HepG2 (cell line): ENCODE data around the gene USP28. TPM values are rescaled to one million over a fixed set of nuclear protein-coding genes. Genes with fewer than 3 reads are reported as not detected.

ENCODE experiments used
- ATAC-seq: fragments of 200-7000 bp; cut with Tn5 transposase; 3 replicates; pipeline ENCODE4 v1.9.1; 2020; ENCODE audit warnings: mild to moderate bottlenecking, moderate library complexity
- BruUV-seq: library from RNA; stranded (reverse); fragments of 400-500 nt; replicated peaks from 2 replicates; lab custom pipeline; 2021; lab: Mats Ljungman, UMichigan
- CTCF ChIA-PET: fragments of 300-600 bp; formaldehyde crosslinking; extraction: SDS; loops from one replicate; lab custom pipeline; 2021; ENCODE audit warnings: low total read pairs, inconsistent platforms, low intra/inter-chr PET ratio; lab: Yijun Ruan, JAX
- POLR2A ChIA-PET: fragments of 350-600 bp; sonication (Branson Sonifier 250); formaldehyde crosslinking; loops from one replicate; lab custom pipeline; 2020; ENCODE audit warnings: antibody characterized with exemption, inconsistent platforms; lab: Yijun Ruan, JAX
- DNase-seq: peaks from one replicate; pipeline ENCODE4 v3.0.0-alpha.2; 2015; ENCODE audit warnings: low spot score
- FAIRE-seq: peaks from 3 replicates; lab custom pipeline; 2011; peaks lifted over from hg19 to GRCh38; lab: Jason Lieb, UNC
- H2AFZ ChIP-seq: one replicate; pipeline ENCODE4 v1.6.1; 2011; ENCODE audit warnings: low read length, inconsistent platforms
- H3K27ac ChIP-seq: fragments of 300-600 bp; 3 replicates; pipeline ENCODE4 v1.8.0; 2011; ENCODE audit warnings: mixed run types, mild to moderate bottlenecking, mixed read lengths, low read length, inconsistent platforms; ENCODE audit not compliant: insufficient read depth; ENCODE audit errors: extremely low read length
- H3K27me3 ChIP-seq, 2 experiments: fragments of 200-600 bp in 1 of 2; 2 replicates in 1 of 2; 3 replicates in 1 of 2; pipeline versions ENCODE4 v1.6.0 to v1.8.0; 2011; ENCODE audit warnings: low read length in 2 of 2, mild to moderate bottlenecking in 2 of 2, moderate library complexity in 2 of 2, inconsistent platforms in 1 of 2; ENCODE audit not compliant: insufficient read depth in 2 of 2, control insufficient read depth in 1 of 2
- H3K36me3 ChIP-seq, 2 experiments: fragments of 200-600 bp in 1 of 2; replicated peaks in 1 of 2; 2 replicates in 1 of 2; 3 replicates in 1 of 2; pipeline versions ENCODE4 v1.5.1 to v1.8.0; 2011; ENCODE audit warnings: low read length in 2 of 2, inconsistent platforms in 1 of 2; ENCODE audit not compliant: insufficient read depth in 2 of 2, control insufficient read depth in 1 of 2
- H3K4me1 ChIP-seq: 2 replicates; pipeline ENCODE4 v1.5.1; 2012; ENCODE audit warnings: low read length, inconsistent platforms; ENCODE audit not compliant: insufficient read depth
- H3K4me2 ChIP-seq: 2 replicates; pipeline ENCODE4 v1.6.0; 2011; ENCODE audit warnings: low read depth, low read length, inconsistent platforms
- H3K4me3 ChIP-seq, 3 experiments: fragments of 200-600 bp in 1 of 3; sonication (generic), shearing (Covaris generic) in 1 of 3; replicated peaks in 1 of 3; 2 replicates each; pipeline ENCODE4 v1.5.1; 2011 to 2016; ENCODE audit warnings: low read length in 3 of 3, inconsistent platforms in 2 of 3, low read depth in 2 of 3, mild to moderate bottlenecking in 2 of 3, control low read depth in 1 of 3, mixed read lengths in 1 of 3; ENCODE audit not compliant: insufficient read depth in 1 of 3
- H3K79me2 ChIP-seq: one replicate; pipeline ENCODE4 v1.6.1; 2011; ENCODE audit warnings: low read length, inconsistent platforms; ENCODE audit not compliant: insufficient read depth
- H3K9ac ChIP-seq: 2 replicates; pipeline ENCODE4 v1.6.0; 2011; ENCODE audit warnings: mild to moderate bottlenecking, low read depth, low read length, inconsistent platforms; ENCODE audit not compliant: insufficient read depth
- H3K9me3 ChIP-seq: 2 replicates; pipeline ENCODE4 v1.5.1; 2012; ENCODE audit warnings: mild to moderate bottlenecking, low read length
- H4K20me1 ChIP-seq: 2 replicates; pipeline ENCODE4 v1.6.0; 2011; ENCODE audit warnings: inconsistent platforms, mild to moderate bottlenecking, low read length, moderate library complexity; ENCODE audit not compliant: insufficient read depth
- ARNT ChIP-seq: fragments of 450-650 bp; IDR thresholded peaks from 2 replicates; pipeline ENCODE4 v1.6.1; 2017
- LCORL ChIP-seq, 2 experiments: fragments of 450-650 bp in 1 of 2; sonication (generic) in 1 of 2; formaldehyde crosslinking in 1 of 2; IDR thresholded peaks; 2 replicates each; pipeline versions ENCODE4 v1.5.0 to v1.6.1; 2017 to 2020; ENCODE audit warnings: antibody characterized with exemption in 1 of 2, missing genetic modification reagents in 1 of 2
- NR2F2 ChIP-seq: IDR thresholded peaks from 2 replicates; pipeline ENCODE4 v1.6.1; 2012; ENCODE audit warnings: low read depth, inconsistent platforms, borderline replicate concordance
- POLR2AphosphoS5 ChIP-seq: IDR thresholded peaks from 2 replicates; pipeline ENCODE4 v1.6.1; 2012; ENCODE audit warnings: low read depth, low read length
- RAD21 ChIP-seq: fragments of 450-650 bp; formaldehyde crosslinking; IDR thresholded peaks from 2 replicates; pipeline ENCODE4 v1.5.0; 2020; ENCODE audit warnings: mild to moderate bottlenecking
- SIX1 ChIP-seq: sonication (generic); formaldehyde crosslinking; IDR thresholded peaks from 2 replicates; pipeline ENCODE4 v1.4.0; 2020; ENCODE audit warnings: missing genetic modification reagents, borderline replicate concordance
- STAG1 ChIP-seq: sonication (generic); formaldehyde crosslinking; IDR thresholded peaks from 2 replicates; pipeline ENCODE4 v1.4.0; 2020; ENCODE audit warnings: missing genetic modification reagents
- TMF1 ChIP-seq: sonication (generic); formaldehyde crosslinking; IDR thresholded peaks from 2 replicates; pipeline ENCODE4 v1.8.1; 2022; ENCODE audit warnings: low read depth, missing genetic modification reagents
- WGBS: methylation state at CpG from one replicate; pipeline ENCODE4 v1.1.6; 2017; ENCODE audit warnings: low lambda C conversion rate; 5-methylcytosine and 5-hydroxymethylcytosine counted together
- in situ Hi-C: cut with HindIII; loops from 2 replicates; pipeline ENCODE4 v1.10.0; 2017; ENCODE audit warnings: low pct_unique_long_range_greater_than_20kb; ENCODE audit not compliant: extremely low pct_ligation_motif_present
- intact Hi-C: fragments of 100-400 bp; cut with micrococcal nuclease; formaldehyde crosslinking; loops from one replicate; pipeline ENCODE4 v1.10.0; 2022; ENCODE audit not compliant: unreplicated experiment
- polyA plus RNA-seq, 8 experiments: library from polyadenylated mRNA; depleted of rRNA in 3 of 8; stranded (reverse) in 7 of 8; unstranded in 1 of 8; fragments of >200 nt; fragmentation: Illumina TruSeq in 4 of 8; extraction: Trizol in 4 of 8; gene quantifications; 2 replicates each; pipeline versions ENCODE4 v1.2.1 to v1.2.3, GENCODE V29; 2011 to 2016; ENCODE audit warnings: low read depth in 4 of 8, missing spikeins in 1 of 8, mixed read lengths in 1 of 8; ENCODE audit not compliant: insufficient read depth in 1 of 8
- total RNA-seq, 5 experiments: library from RNA; depleted of rRNA; stranded (reverse); fragments of >200 nt; fragmentation: Illumina TruSeq; extraction: Trizol; gene quantifications; 2 replicates each; pipeline ENCODE4 v1.2.3, GENCODE V29; 2016; ENCODE audit warnings: low read depth in 1 of 5
- TF ChIP-seq, protein P1 (sequence below): sonication (generic); formaldehyde crosslinking; IDR thresholded peaks from 2 replicates; pipeline ENCODE4 v1.5.0; 2020; ENCODE audit warnings: mild to moderate bottlenecking, missing genetic modification reagents, moderate library complexity

The USP28 gene
- total and polyA plus RNA-seq, 2 of the 13 experiments (the other 11 are each of a cell fraction or from before 2014, with no cell fraction given): 29.6 to 34.3 TPM

DNA sequence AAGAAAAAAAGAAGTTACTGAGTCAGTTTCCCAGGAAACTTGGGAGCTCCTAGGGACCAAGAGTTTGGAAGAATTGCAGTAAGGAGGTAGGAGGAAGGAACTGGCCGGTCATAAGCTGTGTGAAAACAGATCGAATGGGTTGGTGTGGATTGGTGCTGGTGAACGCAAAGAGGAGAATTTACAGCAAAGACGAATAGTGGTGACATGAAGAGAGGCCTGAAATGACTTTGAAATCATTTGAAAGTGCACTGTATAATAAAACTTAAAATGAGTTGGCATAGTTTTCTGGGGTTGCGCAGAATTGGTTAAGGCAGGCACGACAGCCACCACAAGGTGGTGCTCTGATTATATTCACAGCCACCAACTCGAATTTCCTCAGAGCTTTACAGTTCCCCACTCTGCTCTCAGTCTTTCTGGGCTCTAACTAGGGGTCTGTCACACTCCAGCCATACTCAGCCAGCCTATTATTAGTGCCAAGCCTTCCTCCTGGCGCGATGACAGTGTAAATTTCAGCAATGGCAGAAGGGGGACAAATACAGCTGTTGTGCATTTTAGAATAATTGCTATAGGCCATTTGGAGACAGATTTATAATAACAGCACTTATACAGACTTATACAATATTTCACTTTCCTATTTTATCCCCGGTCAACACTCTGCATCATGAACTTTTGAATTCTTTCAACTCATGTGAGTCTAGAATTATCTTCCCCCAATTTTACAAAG is 20.9 kb upstream of the USP28 start (continued):
- TF ChIP-seq LCORL (IDR thresholded peaks at IDR 0.05): no peak
- TF ChIP-seq LCORL (CRISPR knock-in tag; IDR thresholded peaks at IDR 0.05): no peak
- peak; percentile 67 for TF ChIP-seq STAG1
- no peak for TF ChIP-seq ARNT
- TF ChIP-seq RAD21 (CRISPR knock-in tag): 0 out of 2 replicates have a peak, but pooled peaks have one; percentile 15
- no peak for TF ChIP-seq POLR2AphosphoS5
- TF ChIP-seq NR2F2: no peak

DNA sequence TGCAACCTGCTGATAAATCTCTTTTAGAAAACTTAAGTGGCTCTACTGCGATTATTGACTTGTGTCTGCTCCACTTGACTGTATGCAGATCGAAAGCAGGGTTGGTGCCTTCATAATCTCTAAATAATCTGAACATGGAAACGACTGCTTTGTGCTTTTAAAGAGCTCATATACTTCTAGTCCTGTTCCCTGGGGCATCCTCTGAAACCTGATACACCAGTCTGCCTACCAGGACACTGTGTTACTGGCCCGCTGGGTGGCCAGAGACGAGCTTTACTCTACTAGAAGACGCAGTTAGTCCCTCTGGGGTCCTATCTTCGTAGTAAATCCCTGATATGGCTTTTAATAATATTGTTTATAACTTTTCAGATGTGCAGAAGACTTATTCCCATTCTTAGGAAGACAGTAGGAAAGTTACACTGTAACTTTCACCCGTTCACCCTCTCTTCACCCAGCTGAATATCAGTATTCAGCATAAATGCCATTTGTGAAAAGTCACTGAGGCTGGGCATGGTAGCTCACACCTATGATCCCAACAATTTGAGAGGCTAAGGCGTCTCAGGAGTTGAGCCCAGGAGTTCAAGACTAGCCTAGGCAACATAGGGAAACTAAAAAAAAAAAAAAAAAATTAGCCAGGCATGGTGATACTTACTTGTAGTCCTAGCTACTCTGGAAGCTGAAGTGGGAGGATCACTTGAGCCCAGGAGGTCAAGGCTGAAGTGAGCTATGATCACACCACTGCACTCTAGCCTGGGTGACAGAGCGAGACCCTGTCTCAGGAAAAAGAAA is 20.2 kb upstream of the USP28 start:
- peak; percentile 84 for ATAC-seq
- CTCF ChIA-PET: interaction anchor here (1.0 to 2.4 kb wide), 3 partner anchors 99 to 367 kb away, joined by 3 to 9 read pairs (median 7); no protein-coding TSS in a partner anchor
- 9% methylated on average over 10 of the region's 10 CpGs for WGBS
- POLR2A ChIA-PET: interaction anchor here (0.8 to 2.4 kb wide), 4 partner anchors 11 to 20 kb away, joined by 3 to 16 read pairs (median 4); partner anchors contain the start of gene USP28
- Histone ChIP-seq H3K4me1 (peaks cover 33% of the 10 kb centered on the region), H3K27ac (no peak overlapping the region), H4K20me1 (no peaks in the 10 kb centered on the region), H3K36me3 (no peaks in the 10 kb centered on the region), H3K9ac (no peak overlapping the region), H3K4me3 (no peak overlapping the region), H3K4me2 (peak overlapping the region; percentile 52), H3K27me3 (no peaks in the 10 kb centered on the region), H3K79me2 (no peaks in the 10 kb centered on the region), H3K9me3 (no peaks in the 10 kb centered on the region), H2AFZ (no peak overlapping the region)
- BruUV-seq: no TSS peak
- in situ Hi-C loops (loop anchor here (5.0 kb wide), 1 partner anchor 367 kb away; no protein-coding TSS in a partner anchor), intact Hi-C loops (loop anchor here (1.0 to 5.0 kb wide), 5 partner anchors 79 to 366 kb away; partner anchors contain the start of gene HTR3A)
- no peak for DNase-seq
- TF ChIP-seq SIX1 (CRISPR knock-in tag) (peak; percentile 80; the same call in 1 of the 2 replicates), TMF1 (CRISPR knock-in tag) (no peak)
- TF ChIP-seq, protein P1, sequence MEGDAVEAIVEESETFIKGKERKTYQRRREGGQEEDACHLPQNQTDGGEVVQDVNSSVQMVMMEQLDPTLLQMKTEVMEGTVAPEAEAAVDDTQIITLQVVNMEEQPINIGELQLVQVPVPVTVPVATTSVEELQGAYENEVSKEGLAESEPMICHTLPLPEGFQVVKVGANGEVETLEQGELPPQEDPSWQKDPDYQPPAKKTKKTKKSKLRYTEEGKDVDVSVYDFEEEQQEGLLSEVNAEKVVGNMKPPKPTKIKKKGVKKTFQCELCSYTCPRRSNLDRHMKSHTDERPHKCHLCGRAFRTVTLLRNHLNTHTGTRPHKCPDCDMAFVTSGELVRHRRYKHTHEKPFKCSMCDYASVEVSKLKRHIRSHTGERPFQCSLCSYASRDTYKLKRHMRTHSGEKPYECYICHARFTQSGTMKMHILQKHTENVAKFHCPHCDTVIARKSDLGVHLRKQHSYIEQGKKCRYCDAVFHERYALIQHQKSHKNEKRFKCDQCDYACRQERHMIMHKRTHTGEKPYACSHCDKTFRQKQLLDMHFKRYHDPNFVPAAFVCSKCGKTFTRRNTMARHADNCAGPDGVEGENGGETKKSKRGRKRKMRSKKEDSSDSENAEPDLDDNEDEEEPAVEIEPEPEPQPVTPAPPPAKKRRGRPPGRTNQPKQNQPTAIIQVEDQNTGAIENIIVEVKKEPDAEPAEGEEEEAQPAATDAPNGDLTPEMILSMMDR: no peak
- FAIRE-seq: no peak
